Type B pancreatic cell (in vitro differentiated cells): ENCODE data around the gene ZW10. TPM values are rescaled to one million over a fixed set of nuclear protein-coding genes. Genes with fewer than 3 reads are reported as not detected.
"Not testable (repeated sequence)": the region's sequence is repeated elsewhere in the genome, so short reads cannot be mapped to it uniquely, and the experiment has no call there.

ENCODE experiments used
- DNase-seq: peaks from one replicate; pipeline ENCODE4 v3.0.0; 2021; ENCODE audit warnings: mixed read lengths; ENCODE audit not compliant: unreplicated experiment; ENCODE audit errors: extremely low spot score
- H3K27ac Mint-ChIP-seq: 2 replicates; pipeline ENCODE4 v1.8.0; 2021; ENCODE audit warnings: mild to moderate bottlenecking, mixed read lengths
- H3K27me3 Mint-ChIP-seq: 2 replicates; pipeline ENCODE4 v1.8.0; 2021; ENCODE audit warnings: mixed read lengths
- H3K36me3 Mint-ChIP-seq: 2 replicates; pipeline ENCODE4 v1.8.0; 2021; ENCODE audit warnings: mixed read lengths
- H3K4me1 Mint-ChIP-seq: one replicate; pipeline ENCODE4 v1.8.0; 2021; ENCODE audit warnings: mixed read lengths; ENCODE audit not compliant: unreplicated experiment
- H3K4me3 Mint-ChIP-seq: 2 replicates; pipeline ENCODE4 v1.8.0; 2021; ENCODE audit warnings: mild to moderate bottlenecking, mixed read lengths
- H3K9me3 Mint-ChIP-seq: 2 replicates; pipeline ENCODE4 v1.8.0; 2021; ENCODE audit warnings: mixed read lengths
- total RNA-seq: library from RNA; stranded (reverse); gene quantifications from 2 replicates; pipeline ENCODE4 v1.2.1, GENCODE V29; 2021; ENCODE audit warnings: low replicate concordance
- TF ChIP-seq, protein P1 (sequence below): fragments of 200-600 bp; sonication (generic); conservative IDR thresholded peaks from 2 replicates; pipeline ENCODE4 v1.5.0; 2021; ENCODE audit warnings: antibody characterized with exemption, mild to moderate bottlenecking

The ZW10 gene
- total RNA-seq, 1 donor from 2014 or later = 21.9 TPM

DNA sequence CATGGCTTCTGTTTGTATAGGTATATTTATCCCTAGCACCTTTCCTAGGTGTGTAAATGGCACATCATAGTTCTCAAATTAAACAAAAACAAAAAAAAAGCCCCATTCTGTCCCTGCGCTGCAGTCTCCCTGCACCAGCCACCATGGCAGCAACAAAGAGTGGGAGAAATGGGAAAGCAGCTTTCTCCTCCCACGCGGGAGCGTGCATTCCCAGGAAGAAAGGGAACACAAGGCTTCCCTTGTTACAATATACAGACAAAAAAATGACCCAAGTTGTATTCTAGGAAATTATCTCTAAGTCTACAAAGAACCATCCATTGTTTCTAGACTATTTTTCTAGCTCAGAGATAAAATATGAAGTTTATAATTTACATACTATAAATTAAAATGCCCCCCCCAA is 51.3 kb downstream of the ZW10 start:
- DNase-seq = no peak
- Mint-ChIP-seq H3K27me3 (no peaks in the 10 kb centered on the region), H3K36me3 (peaks cover 13% of the 10 kb centered on the region), H3K9me3 (no peaks in the 10 kb centered on the region), H3K27ac (no peak overlapping the region), H3K4me1 (peaks cover 29% of the 10 kb centered on the region), H3K4me3 (no peak overlapping the region)
- TF ChIP-seq, protein P1, sequence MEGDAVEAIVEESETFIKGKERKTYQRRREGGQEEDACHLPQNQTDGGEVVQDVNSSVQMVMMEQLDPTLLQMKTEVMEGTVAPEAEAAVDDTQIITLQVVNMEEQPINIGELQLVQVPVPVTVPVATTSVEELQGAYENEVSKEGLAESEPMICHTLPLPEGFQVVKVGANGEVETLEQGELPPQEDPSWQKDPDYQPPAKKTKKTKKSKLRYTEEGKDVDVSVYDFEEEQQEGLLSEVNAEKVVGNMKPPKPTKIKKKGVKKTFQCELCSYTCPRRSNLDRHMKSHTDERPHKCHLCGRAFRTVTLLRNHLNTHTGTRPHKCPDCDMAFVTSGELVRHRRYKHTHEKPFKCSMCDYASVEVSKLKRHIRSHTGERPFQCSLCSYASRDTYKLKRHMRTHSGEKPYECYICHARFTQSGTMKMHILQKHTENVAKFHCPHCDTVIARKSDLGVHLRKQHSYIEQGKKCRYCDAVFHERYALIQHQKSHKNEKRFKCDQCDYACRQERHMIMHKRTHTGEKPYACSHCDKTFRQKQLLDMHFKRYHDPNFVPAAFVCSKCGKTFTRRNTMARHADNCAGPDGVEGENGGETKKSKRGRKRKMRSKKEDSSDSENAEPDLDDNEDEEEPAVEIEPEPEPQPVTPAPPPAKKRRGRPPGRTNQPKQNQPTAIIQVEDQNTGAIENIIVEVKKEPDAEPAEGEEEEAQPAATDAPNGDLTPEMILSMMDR = no peak

DNA sequence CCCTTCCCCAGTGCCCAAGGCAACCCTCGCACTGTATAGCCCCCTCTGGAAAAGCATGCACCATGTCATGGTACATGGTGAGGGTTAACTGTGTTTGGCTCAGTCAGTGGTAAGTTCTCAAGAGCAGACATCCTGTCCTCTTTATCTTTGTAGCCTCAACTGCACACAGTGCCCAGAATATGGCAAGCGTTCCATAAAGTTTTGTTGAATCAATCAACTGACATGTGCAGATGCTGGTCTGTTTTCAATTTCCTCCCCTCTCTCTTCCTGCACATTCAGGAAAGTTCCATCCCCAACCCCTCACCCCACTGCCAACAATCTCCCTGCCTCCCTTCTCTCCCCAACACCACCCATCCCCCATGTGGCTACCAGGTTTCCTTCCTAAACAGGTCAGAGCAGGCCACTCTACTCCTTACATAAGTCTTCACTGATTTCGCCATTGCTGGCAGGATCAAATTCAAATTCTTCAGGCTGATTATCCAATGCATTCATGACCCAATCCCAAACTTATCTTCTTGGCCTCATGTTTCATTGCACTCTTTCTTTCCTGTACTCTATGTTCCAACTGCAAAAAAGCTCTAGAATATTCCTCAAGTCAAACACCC is 51.9 kb downstream of the ZW10 start:
- Mint-ChIP-seq H3K36me3 (peaks cover 13% of the 10 kb centered on the region), H3K4me1 (peaks cover 29% of the 10 kb centered on the region), H3K9me3 (no peaks in the 10 kb centered on the region), H3K4me3 (no peak overlapping the region), H3K27ac (no peak overlapping the region), H3K27me3 (no peaks in the 10 kb centered on the region)
- TF ChIP-seq, protein P1 = no peak
- DNase-seq = no peak

DNA sequence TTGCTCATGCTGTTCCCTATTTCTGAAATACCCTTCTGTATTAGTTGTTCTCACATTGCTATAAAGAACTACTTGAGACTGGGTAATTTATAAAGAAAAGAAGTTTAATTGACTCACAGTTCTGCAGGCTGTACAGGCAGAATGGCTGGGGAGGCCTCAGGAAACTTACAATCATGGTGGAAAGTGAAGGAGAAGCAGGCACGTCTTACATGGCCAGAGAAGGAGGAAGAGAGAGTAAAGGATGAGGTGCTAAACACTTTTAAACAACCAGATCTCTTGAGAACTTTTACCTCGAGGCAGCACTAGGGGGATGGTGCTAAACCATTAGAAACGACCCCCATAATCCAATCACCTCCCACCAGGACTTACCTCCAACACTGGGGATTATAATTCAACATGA is 53.0 kb downstream of the ZW10 start:
- peaks cover 13% of the 10 kb centered on the region for H3K36me3 Mint-ChIP-seq
- not testable (repeated sequence) for H3K9me3 Mint-ChIP-seq, H3K4me3 Mint-ChIP-seq, H3K27ac Mint-ChIP-seq, DNase-seq, H3K27me3 Mint-ChIP-seq
- H3K4me1 Mint-ChIP-seq = peaks cover 23% of the 10 kb centered on the region

DNA sequence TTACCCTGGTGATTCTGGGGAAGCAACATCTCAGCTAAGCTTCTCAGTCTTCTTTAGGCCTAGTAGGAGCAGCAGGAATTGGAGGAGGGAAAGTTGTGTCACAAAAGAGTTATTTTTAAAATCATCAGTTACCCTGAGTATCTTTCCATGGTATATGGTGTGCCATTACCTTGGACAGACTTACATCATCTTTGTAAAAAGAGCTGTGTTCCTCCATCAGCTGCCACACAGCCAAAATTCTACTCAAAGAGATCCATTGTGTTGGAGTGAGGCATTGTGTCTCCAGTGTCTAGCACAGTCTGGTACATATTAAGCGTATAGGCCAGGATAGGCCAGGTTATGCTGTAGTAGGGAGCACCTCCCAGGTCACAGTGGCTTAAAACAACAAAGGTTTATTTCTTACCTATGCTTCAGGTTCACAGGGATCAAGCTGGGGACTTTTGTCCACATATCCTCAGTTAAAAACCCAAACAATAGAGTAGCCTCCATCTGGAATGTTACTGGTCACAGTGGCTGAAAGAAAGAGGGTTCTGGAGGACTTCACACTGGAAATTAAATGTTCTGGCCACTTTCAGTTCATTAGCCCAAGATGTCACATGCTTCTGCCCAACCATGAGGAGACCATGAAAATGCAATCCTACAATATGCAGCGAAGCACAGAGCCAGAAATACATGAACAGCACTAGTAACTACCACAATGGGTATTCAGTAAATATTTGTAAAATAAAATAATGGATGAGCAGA is 57.4 kb downstream of the ZW10 start:
- peaks cover 6% of the 10 kb centered on the region for H3K36me3 Mint-ChIP-seq
- TF ChIP-seq, protein P1 = no peak
- no peak for DNase-seq
- H3K4me3 Mint-ChIP-seq = no peak overlapping the region
- H3K9me3 Mint-ChIP-seq = no peaks in the 10 kb centered on the region
- H3K27me3 Mint-ChIP-seq = no peaks in the 10 kb centered on the region
- no peaks in the 10 kb centered on the region for H3K4me1 Mint-ChIP-seq
- no peak overlapping the region for H3K27ac Mint-ChIP-seq

DNA sequence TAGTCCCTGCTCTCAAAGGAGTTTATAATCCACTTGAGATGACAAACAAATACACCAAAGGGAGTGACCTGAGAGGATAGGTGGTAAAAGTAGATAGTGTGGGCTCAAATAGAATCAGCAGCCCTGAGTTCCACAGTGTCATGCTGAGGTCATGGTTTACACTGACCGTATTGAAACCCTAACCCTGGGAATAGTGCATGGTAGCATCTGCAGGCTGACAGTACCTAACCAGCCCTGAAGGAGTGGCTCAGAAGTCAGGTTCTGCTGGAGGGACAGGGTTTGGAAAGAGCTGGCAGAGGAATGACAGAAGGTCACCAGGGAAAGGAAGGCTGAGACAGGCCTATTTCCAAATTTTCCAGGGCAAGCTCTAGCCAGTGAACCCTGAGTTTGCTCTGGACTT is 58.2 kb downstream of the ZW10 start:
- H3K27ac Mint-ChIP-seq = no peak overlapping the region

DNA sequence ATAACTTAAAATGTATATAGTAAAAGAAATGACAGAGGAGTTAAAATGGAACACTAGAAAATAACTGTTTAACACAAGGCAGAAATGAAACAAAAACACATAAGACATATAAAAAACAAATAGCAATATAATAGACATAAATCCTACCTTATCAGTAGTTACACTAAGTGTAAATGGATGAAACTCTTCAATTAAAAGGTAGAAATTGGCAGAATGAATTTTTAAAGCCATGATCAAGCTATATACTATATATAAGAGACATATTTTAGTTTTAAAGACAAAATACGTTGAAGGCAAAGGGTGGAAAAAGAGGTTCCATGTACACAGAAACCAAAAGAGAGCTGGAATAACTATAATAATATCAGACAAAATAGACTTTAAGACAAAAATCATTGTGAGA is 62.5 kb downstream of the ZW10 start:
- H3K4me3 Mint-ChIP-seq = no peak overlapping the region
- TF ChIP-seq, protein P1 = no peak
- peaks cover 8% of the 10 kb centered on the region for H3K4me1 Mint-ChIP-seq
- no peak overlapping the region for H3K27ac Mint-ChIP-seq
- no peak for DNase-seq
- peaks cover 8% of the 10 kb centered on the region for H3K36me3 Mint-ChIP-seq
- H3K9me3 Mint-ChIP-seq = peaks cover 11% of the 10 kb centered on the region
- no peaks in the 10 kb centered on the region for H3K27me3 Mint-ChIP-seq

More for the DNA sequence above, 58.2 kb downstream of the ZW10 start:
- no peak for DNase-seq
- Mint-ChIP-seq H3K27me3 (no peaks in the 10 kb centered on the region), H3K4me3 (no peak overlapping the region), H3K9me3 (peaks cover 4% of the 10 kb centered on the region), H3K36me3 (peaks cover 6% of the 10 kb centered on the region), H3K4me1 (no peaks in the 10 kb centered on the region)
- TF ChIP-seq, protein P1 = no peak
